ENCODE results near the gene CNTFR. TPM values are rescaled to one million over a fixed set of nuclear protein-coding genes. Genes with fewer than 3 reads are reported as not detected.

Gene CNTFR
- total RNA-seq, 1 experiment from 2014 or later, result 4.5 TPM

DNA sequence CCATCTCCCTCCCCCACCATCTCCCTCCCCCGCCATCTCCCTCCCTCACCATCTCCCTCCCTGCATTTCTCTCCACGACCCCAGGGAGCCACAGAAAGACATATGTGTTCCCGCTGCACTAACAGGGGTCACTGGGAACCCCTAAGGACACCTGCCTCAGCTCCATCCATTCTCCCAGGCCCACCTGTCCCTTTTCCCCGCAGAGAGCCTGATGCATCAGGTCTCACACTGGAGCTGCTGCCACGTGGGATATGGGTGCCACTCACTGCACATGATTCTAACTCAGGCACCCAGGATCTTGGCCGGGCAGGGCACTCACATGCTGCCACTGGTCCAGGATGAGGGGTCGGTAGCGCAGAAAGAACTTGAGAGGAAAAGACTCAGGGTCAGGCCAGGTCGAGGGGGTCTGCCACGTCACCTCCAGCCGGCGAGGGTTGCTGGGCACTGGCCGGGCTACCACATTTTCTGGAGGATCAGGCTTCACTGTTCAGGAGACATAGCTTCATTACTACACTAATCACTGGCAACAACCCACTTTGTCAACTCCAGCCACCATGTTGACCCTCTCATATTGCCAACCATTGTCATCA lies 33.5 kb downstream of the CNTFR start:
- no TSS peak for BruUV-seq (replicated peaks)
- Histone ChIP-seq H3K4me3 (ENCODE audit: low read depth, low read length, poor library complexity, severe bottlenecking) (no peak overlapping the region), H3K9me3 (ENCODE audit: low read depth, low read length, poor library complexity, severe bottlenecking) (no peaks in the 10 kb centered on the region), H3K27me3 (replicated peaks; ENCODE audit: insufficient read depth, low read depth, low read length, poor library complexity) (no peaks in the 10 kb centered on the region), H3K36me3 (ENCODE audit: insufficient read depth, low read length, poor library complexity, severe bottlenecking) (no peaks in the 10 kb centered on the region), H3K27ac (ENCODE audit: low read depth, low read length, poor library complexity, severe bottlenecking) (no peak overlapping the region), H3K4me1 (ENCODE audit: insufficient read depth, low read length, poor library complexity, severe bottlenecking) (peaks cover 9% of the 10 kb centered on the region)
- TF ChIP-seq, protein P1, sequence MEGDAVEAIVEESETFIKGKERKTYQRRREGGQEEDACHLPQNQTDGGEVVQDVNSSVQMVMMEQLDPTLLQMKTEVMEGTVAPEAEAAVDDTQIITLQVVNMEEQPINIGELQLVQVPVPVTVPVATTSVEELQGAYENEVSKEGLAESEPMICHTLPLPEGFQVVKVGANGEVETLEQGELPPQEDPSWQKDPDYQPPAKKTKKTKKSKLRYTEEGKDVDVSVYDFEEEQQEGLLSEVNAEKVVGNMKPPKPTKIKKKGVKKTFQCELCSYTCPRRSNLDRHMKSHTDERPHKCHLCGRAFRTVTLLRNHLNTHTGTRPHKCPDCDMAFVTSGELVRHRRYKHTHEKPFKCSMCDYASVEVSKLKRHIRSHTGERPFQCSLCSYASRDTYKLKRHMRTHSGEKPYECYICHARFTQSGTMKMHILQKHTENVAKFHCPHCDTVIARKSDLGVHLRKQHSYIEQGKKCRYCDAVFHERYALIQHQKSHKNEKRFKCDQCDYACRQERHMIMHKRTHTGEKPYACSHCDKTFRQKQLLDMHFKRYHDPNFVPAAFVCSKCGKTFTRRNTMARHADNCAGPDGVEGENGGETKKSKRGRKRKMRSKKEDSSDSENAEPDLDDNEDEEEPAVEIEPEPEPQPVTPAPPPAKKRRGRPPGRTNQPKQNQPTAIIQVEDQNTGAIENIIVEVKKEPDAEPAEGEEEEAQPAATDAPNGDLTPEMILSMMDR (conservative IDR thresholded peaks at IDR 0.05; ENCODE audit: low read depth, low read length), result no peak
- no peak for TF ChIP-seq EZH2 (IDR thresholded peaks at IDR 0.05; ENCODE audit: borderline replicate concordance, low read depth, low read length, poor library complexity, severe bottlenecking)
- POLR2A ChIA-PET (ENCODE audit: low non-redundant PET), result no interaction called here
- intact Hi-C loops (cut with micrococcal nuclease; ENCODE audit: unreplicated experiment), result no loop called here
- CTCF ChIA-PET, result no interaction called here
- no peak for DNase-seq (ENCODE audit: low spot score)

GRCh38 chr9:34555500-34555899 lies 34.0 kb downstream of the CNTFR start:
- H3K27ac ChIP-seq (ENCODE audit: low read depth, low read length, poor library complexity, severe bottlenecking), result no peak overlapping the region
- ChIA-PET POLR2A (ENCODE audit: low non-redundant PET) (no interaction called here), CTCF (no interaction called here)
- TF ChIP-seq, protein P1 (conservative IDR thresholded peaks at IDR 0.05; ENCODE audit: low read depth, low read length), result no peak
- TF ChIP-seq EZH2 (IDR thresholded peaks at IDR 0.05; ENCODE audit: borderline replicate concordance, low read depth, low read length, poor library complexity, severe bottlenecking), result no peak
- DNase-seq (ENCODE audit: low spot score), result no peak
- intact Hi-C loops (cut with micrococcal nuclease; ENCODE audit: unreplicated experiment), result no loop called here
- H3K4me3 ChIP-seq (ENCODE audit: low read depth, low read length, poor library complexity, severe bottlenecking), result no peak overlapping the region
- H3K36me3 ChIP-seq (ENCODE audit: insufficient read depth, low read length, poor library complexity, severe bottlenecking), result no peaks in the 10 kb centered on the region
- peaks cover 9% of the 10 kb centered on the region for H3K4me1 ChIP-seq (ENCODE audit: insufficient read depth, low read length, poor library complexity, severe bottlenecking)
- BruUV-seq (replicated peaks), result no TSS peak
- H3K27me3 ChIP-seq (replicated peaks; ENCODE audit: insufficient read depth, low read depth, low read length, poor library complexity), result no peaks in the 10 kb centered on the region
- no peaks in the 10 kb centered on the region for H3K9me3 ChIP-seq (ENCODE audit: low read depth, low read length, poor library complexity, severe bottlenecking)

- H3K4me1 ChIP-seq (ENCODE audit: insufficient read depth, low read length, poor library complexity, severe bottlenecking), result peaks cover 9% of the 10 kb centered on the region
- no peak overlapping the region for H3K4me3 ChIP-seq (ENCODE audit: low read depth, low read length, poor library complexity, severe bottlenecking)
- H3K27ac ChIP-seq (ENCODE audit: low read depth, low read length, poor library complexity, severe bottlenecking), result no peak overlapping the region
- intact Hi-C loops (cut with micrococcal nuclease; ENCODE audit: unreplicated experiment), result no loop called here
- no peaks in the 10 kb centered on the region for H3K27me3 ChIP-seq (replicated peaks; ENCODE audit: insufficient read depth, low read depth, low read length, poor library complexity)
- TF ChIP-seq, protein P1 (conservative IDR thresholded peaks at IDR 0.05; ENCODE audit: low read depth, low read length), result no peak
- TF ChIP-seq EZH2 (IDR thresholded peaks at IDR 0.05; ENCODE audit: borderline replicate concordance, low read depth, low read length, poor library complexity, severe bottlenecking), result no peak
- no peak for DNase-seq (ENCODE audit: low spot score)
- no TSS peak for BruUV-seq (replicated peaks)
- no peaks in the 10 kb centered on the region for H3K9me3 ChIP-seq (ENCODE audit: low read depth, low read length, poor library complexity, severe bottlenecking)
- no peaks in the 10 kb centered on the region for H3K36me3 ChIP-seq (ENCODE audit: insufficient read depth, low read length, poor library complexity, severe bottlenecking)
- ChIA-PET CTCF (no interaction called here), POLR2A (ENCODE audit: low non-redundant PET) (no interaction called here)
These were observed 34.5 kb downstream of the CNTFR start for GRCh38 chr9:34555002-34555348.

All from A673 (cell line).